Stimulated activated CD8-positive, alpha-beta memory T cell treated with anti-CD3 and anti-CD28 coated beads, Interleukin-4, amount 100 ng/mL, for 4 hours (primary cell): ENCODE data around the gene FAM227A.
"Not testable (repeated sequence)": the region's sequence is repeated elsewhere in the genome, so short reads cannot be mapped to it uniquely, and the experiment has no call there.

Experiments used
- DNase-seq, 2 donors: peaks; one replicate each; pipeline ENCODE4 v3.0.0-alpha.2; 2020; ENCODE audit warnings: low read depth in 2 of 2, low spot score in 1 of 2

Gene FAM227A

GRCh38 chr22:38612217-38613006, 43.8 kb downstream of the FAM227A start:
- DNase-seq = no peak

DNA sequence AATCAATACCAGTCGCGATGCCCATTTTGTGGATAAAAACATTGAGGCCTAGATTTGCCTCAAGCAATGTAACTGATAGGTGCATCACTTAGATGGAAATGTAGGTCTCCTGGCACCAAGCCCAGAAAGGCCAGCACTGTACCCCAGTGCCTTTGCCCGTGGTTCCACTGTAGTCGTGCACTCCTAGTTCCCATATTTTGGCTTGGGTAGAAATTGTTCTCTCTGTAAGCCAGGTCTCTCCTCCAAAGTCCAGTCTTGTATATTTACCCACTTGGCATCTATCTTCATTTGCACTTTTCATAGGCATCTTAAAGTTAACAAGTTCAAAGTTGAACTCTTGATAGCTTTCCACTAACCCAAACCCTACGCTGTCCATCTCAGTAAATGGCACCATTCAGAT, 44.6 kb downstream of the FAM227A start:
- DNase-seq = no peak

DNA sequence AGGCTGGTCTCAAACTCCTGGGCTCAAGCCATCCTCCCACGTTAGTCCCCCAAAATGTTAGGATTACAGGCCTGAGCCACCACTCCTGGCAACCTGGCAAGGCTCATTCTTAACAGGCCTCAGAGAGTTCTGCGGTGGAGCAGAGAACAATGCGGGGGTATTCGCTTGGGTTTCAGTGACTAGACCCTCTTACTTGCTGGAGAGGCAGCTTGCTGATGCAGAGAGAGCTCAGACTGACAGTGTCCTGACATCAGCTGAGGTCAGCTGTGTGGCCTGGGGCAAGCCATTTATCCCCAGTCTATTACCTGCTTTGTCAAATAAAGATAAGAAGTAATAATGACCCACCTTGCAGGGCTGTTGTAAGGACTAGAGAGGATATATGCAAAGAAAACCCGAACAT, 46.0 kb downstream of the FAM227A start:
- no peak for DNase-seq

DNA sequence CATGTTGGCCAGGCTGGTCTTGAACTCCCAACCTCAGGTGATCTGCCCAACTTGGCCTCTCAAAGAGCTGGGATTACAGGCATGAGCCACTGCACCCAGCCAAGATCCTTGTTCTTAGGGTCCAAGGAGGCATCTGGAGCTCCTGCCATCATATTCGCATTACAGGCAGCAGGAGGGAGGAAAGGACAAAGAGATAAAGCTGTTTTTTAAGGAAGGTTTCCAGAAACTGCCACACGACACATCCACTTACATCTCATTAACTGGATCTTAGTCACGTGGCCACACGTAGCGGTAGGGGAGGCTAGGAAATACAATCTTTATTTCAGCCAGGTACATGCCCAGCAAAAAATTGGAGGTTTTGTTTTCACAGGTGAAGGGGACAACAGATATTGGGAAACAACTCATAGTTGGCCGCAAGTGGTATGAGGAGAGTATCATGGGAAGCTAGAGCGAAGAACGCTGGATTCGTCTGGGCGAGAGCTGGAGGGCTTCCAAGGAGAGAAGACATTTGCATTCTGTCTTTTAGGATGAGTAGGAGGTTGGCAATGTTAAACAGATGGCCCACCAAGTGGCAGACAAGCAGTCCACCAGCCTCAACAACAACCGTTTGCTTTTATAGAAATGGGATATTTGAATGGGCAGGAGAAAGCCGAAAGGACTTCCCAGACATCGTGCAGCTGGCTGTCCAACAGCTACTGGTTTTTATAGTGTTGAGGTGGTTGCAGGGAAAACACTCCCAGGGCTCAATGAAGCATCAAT, 47.0 kb downstream of the FAM227A start:
- no peak for DNase-seq

- no peak for DNase-seq
Measured at GRCh38 chr22:38607680-38608079, 48.5 kb downstream of the FAM227A start.

GRCh38 chr22:38602166-38602565, 54.0 kb downstream of the FAM227A start:
- no peak for DNase-seq

DNA sequence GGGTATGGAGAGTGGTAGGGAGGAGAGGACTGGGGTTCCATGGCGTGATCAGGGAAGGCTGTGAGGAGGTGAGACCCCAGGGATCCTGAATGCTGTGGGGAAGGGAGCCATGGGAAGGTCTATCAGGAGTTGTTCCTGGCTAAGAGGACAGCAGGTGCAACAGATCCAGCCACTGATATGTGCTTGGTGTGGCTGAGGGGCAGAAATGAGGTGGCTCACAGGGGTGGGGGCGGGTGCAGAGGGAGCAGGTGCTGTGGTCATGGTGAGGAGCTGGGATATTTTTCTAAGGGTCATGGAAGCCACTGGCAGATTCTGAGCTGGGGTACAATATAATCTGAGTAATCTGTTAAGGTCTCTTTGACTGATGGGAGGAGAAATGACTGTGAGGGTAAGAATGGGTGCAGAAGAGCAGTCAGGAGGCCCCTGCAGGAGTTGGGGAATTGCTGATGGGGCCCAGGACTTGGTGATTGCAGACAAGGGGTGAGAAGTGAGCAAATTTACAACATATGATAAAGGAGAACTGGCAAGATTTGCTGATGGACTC, 54.9 kb downstream of the FAM227A start:
- no peak for DNase-seq

- DNase-seq = no peak
Measured at GRCh38 chr22:38599466-38599865, 56.7 kb downstream of the FAM227A start.

- DNase-seq = not testable (repeated sequence)
Measured at GRCh38 chr22:38582923-38583322, 73.3 kb downstream of the FAM227A start.

- DNase-seq = no peak
Measured at GRCh38 chr22:38578505-38578904, 77.7 kb downstream of the FAM227A start.

DNA sequence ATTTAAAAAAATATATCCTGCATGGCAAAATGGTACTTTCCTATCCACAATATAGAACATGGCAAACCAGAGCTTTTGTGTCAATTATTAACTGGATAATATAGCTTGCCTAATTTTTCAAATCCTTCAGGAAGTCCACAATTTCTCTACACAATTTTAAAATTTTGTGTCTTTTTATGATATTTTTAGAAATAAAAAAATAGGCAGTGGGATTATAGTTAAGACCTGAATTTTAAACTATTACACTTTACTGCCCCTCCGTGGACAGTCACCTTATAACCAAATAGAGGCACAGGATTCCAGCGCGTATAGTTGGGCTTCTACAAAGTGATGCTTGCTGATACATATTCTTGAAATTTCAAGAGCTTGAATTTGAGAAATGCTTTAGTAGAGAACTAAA, 84.1 kb downstream of the FAM227A start:
- no peak for DNase-seq

DNA sequence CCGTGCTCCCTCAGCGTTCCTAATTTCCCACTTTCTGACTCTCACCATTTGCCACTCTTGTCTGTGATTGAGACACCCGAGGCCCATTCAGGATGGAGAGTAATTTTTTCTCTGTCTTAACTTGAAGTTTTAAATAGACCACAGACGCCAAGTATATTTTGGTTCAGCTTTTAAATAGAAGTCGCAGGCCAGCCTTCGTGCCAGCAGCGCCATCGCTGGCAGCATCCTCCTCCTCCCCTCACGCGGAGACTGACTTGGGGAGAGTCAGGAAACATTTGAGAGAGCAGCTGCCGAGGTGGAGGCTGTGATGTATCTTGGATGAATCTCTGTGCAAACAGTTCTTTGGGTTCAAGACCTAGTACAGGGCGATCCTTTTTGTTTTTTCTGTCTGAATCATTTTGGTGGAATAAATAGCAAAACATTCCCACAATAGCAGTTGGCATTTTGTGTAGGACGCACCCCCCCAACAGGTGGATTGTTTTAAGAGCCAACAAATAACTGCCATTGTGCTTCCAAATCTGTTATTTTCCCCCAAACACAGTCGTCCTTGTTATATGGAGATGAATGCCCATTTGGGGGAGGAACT, 85.3 kb downstream of the FAM227A start:
- DNase-seq = no peak

DNA sequence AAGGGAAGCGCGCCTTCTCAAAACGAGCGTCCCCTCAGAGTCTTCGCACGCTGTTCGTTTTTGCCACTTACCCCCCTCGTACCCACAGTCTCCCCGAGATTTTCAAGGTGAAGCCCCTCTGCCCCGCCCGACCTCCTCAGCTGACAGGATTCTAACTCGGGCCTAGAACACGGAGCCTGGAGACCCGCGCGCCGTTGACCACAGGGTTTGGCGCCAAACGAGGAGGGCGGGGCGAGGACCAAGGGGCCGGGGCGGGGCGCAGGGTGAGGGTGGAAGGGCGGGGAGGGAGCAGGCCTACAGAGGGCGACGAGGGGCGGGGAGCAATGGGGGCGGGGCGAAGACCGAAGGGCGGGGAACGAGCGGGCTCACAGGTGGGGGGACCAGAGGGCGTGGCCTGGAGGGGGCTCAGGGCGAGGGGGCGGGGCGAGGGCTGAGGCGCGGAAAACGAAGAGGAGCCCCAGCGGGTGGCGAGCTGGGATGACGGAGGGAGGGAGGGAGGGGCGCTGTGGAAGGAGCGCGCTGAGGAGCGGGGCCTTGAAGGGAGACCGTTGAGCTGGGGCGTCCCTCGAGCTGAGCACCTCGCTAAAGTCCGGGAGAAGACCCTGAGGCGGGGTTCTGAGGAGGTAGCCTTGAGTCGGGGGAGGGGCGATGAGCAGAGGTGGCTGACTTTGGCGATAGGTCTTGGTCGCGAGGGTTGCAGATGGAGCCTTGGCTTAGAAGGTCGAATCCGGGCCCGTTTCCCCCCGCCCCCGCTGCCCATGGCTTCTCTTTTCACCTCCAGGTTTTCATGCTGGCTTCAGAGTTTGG, 86.0 kb downstream of the FAM227A start, which contains the start of gene DMC1:
TSS of gene DMC1 (minus strand) at position 212 of the 807 bp plus-strand sequence. CDS start 1,927 bp downstream, outside the sequence.
- DNase-seq = peak; percentile 94

GRCh38 chr22:38569181-38569971, 86.8 kb downstream of the FAM227A start:
- DNase-seq = no peak

DNA sequence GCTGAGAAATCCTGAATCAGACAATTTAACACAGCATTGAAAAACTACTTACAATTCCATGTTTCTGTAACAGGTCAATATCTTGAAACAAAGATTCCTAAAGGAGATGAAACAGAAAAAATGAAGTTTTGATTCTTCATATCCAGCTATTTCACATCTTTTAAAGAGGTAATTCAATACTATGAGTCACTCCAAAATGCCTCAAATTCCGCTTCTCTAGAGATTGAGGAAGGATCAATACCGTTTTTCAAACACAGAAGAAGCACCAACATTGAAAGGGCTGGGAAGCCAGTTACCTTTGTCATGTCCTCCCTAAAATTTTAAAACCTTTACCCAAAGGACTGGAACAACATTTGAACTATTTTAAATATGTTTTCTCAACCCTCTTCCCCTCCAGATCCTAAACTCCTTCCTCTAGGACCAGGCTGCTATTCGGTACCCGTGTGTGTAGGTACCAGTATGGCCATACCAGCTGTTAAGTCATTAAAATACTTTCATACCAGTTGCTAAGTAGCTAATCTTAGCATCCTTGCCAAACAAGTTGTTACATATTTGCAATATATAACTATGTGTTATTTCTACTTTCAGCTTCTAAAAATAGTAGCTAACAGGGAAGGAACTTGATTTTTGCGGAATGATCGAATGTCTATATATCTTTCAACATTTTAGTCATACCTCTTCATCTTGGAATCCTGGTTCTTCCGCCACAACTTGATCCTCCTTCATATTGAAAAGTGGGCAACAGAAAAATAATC, 88.5 kb downstream of the FAM227A start:
- no peak for DNase-seq

- no peak for DNase-seq
Measured at GRCh38 chr22:38566726-38567504, 89.3 kb downstream of the FAM227A start.

DNA sequence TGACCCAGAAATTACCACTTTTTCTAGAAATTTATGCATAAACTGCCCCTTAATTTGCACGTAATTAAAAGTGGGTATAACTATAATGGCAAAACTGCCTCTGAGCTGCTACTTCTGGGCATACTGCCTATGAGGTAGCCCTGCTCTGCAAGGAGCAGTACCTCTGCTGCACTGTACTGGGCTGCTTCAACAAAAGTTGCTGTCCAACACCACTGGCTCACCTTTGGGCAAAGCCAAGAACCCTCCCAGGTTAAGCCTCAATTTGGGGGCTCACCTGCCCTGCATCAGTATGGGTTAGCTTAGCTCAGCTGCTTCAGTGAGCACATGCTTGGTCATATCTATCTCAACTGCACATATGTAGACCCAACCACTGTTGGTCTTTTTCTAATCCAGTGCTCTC, 90.8 kb downstream of the FAM227A start:
- no peak for DNase-seq

GRCh38 chr22:38564669-38565068, 91.5 kb downstream of the FAM227A start:
- DNase-seq = no peak

GRCh38 chr22:38554281-38554680, 101.9 kb downstream of the FAM227A start:
- no peak for DNase-seq
